Measurements from ENCODE around the gene RSPH10B.

- no peak for TF ChIP-seq CTCF (IDR thresholded peaks at IDR 0.05)
- TF ChIP-seq TCF7L2 (IDR thresholded peaks at IDR 0.05; ENCODE audit: low read depth, low read length): no peak
- no peak for TF ChIP-seq SIN3A (IDR thresholded peaks at IDR 0.05; ENCODE audit: borderline replicate concordance, insufficient read depth, low read depth, low read length)
These were observed 36.9 kb upstream of the RSPH10B start for GRCh38 chr7:6007386-6007785.

All from Panc1 (cell line).